Upper lobe of left lung (tissue), 4 donors: Measurements from ENCODE around the gene DENND2D.

ENCODE experiments used
- CTCF ChIP-seq, 6 experiments: fragments of 450-650 bp in 4 of 6; fragments of 200-600 bp in 2 of 6; sonication (generic) in 2 of 6; IDR thresholded peaks; one replicate each; pipeline ENCODE4 v1.5.1; 2016 to 2019; ENCODE audit warnings: antibody characterized with exemption in 6 of 6
- EP300 ChIP-seq, 4 donors: sonication (generic); formaldehyde crosslinking; IDR thresholded peaks; one replicate each; pipeline ENCODE4 v1.5.1; 2017; ENCODE audit warnings: antibody characterized with exemption in 4 of 4, control low read depth in 2 of 4
- POLR2A ChIP-seq, 4 donors: fragments of 450-650 bp; IDR thresholded peaks; one replicate each; pipeline ENCODE4 v1.5.1; 2016 to 2017; ENCODE audit warnings: antibody characterized with exemption in 4 of 4, mild to moderate bottlenecking in 2 of 4
- POLR2AphosphoS5 ChIP-seq, 2 donors: sonication (generic); formaldehyde crosslinking; IDR thresholded peaks; one replicate each; pipeline ENCODE4 v1.5.1; 2017; ENCODE audit warnings: antibody characterized with exemption in 2 of 2

- TF ChIP-seq CTCF (IDR thresholded peaks at IDR 0.05), result no peak
- peak in 1 of 4 donors; percentile 24 for TF ChIP-seq POLR2A (IDR thresholded peaks at IDR 0.05)
- TF ChIP-seq POLR2AphosphoS5 (IDR thresholded peaks at IDR 0.05), result peak; percentile 41 to 54
- TF ChIP-seq EP300 (IDR thresholded peaks at IDR 0.05), result no peak
Measured at GRCh38 chr1:111203681-111204200, 3.3 kb upstream of the DENND2D start.
